Measurements from ENCODE around the gene ADSS1. TPM values are rescaled to one million over a fixed set of nuclear protein-coding genes. Genes with fewer than 3 reads are reported as not detected.

Gene ADSS1
- total RNA-seq, 1 donor from 2014 or later, result 10.3 TPM

GRCh38 chr14:104782086-104782807 is 58.2 kb downstream of the ADSS1 start:
- Histone ChIP-seq H3K36me3 (no peaks in the 10 kb centered on the region), H3K4me1 (peaks cover 39% of the 10 kb centered on the region)

GRCh38 chr14:104782808-104783139 is 58.7 kb downstream of the ADSS1 start:
- Histone ChIP-seq H3K27ac (no peak overlapping the region), H3K4me1 (peaks cover 41% of the 10 kb centered on the region), H3K36me3 (no peaks in the 10 kb centered on the region), H3K27me3 (no peaks in the 10 kb centered on the region), H3K4me3 (no peak overlapping the region), H3K9me3 (no peaks in the 10 kb centered on the region)
- TF ChIP-seq CTCF (IDR thresholded peaks at IDR 0.05), result no peak
- TF ChIP-seq POLR2AphosphoS5 (IDR thresholded peaks at IDR 0.05; ENCODE audit: insufficient read depth in 1 of 2, low read depth in 1 of 2), result no peak
- no peak for TF ChIP-seq POLR2A (IDR thresholded peaks at IDR 0.05)
- intact Hi-C loops (cut with DNase I), result no loop called here
- DNase-seq (ENCODE audit: extremely low spot score in 2 of 2), result no peak

More at GRCh38 chr14:104782086-104782807, 58.2 kb downstream of the ADSS1 start:
- Histone ChIP-seq H3K27ac (no peak overlapping the region), H3K9me3 (no peaks in the 10 kb centered on the region), H3K4me3 (no peak overlapping the region), H3K27me3 (no peaks in the 10 kb centered on the region)
- no peak for TF ChIP-seq POLR2AphosphoS5 (IDR thresholded peaks at IDR 0.05; ENCODE audit: insufficient read depth in 1 of 2, low read depth in 1 of 2)
- TF ChIP-seq CTCF (IDR thresholded peaks at IDR 0.05), result no peak
- no peak for TF ChIP-seq POLR2A (IDR thresholded peaks at IDR 0.05)
- DNase-seq (ENCODE audit: extremely low spot score in 2 of 2), result no peak
- intact Hi-C loops (cut with DNase I), result no loop called here

GRCh38 chr14:104783484-104784217 is 59.6 kb downstream of the ADSS1 start:
- TF ChIP-seq CTCF (IDR thresholded peaks at IDR 0.05) (no peak), POLR2A (IDR thresholded peaks at IDR 0.05) (no peak), POLR2AphosphoS5 (IDR thresholded peaks at IDR 0.05; ENCODE audit: insufficient read depth in 1 of 2, low read depth in 1 of 2) (no peak)
- H3K4me3 ChIP-seq, result no peak overlapping the region
- peaks cover 45% of the 10 kb centered on the region for H3K4me1 ChIP-seq
- H3K27me3 ChIP-seq, result no peaks in the 10 kb centered on the region
- no peak overlapping the region for H3K27ac ChIP-seq
- no peaks in the 10 kb centered on the region for H3K36me3 ChIP-seq
- no peak for DNase-seq (ENCODE audit: extremely low spot score in 2 of 2)
- intact Hi-C loops (cut with DNase I), result no loop called here
- H3K9me3 ChIP-seq, result no peaks in the 10 kb centered on the region

- Histone ChIP-seq H3K27me3 (no peaks in the 10 kb centered on the region), H3K27ac (no peak overlapping the region), H3K4me1 (peaks cover 45% of the 10 kb centered on the region), H3K9me3 (no peaks in the 10 kb centered on the region), H3K4me3 (no peak overlapping the region), H3K36me3 (no peaks in the 10 kb centered on the region)
- intact Hi-C loops (cut with DNase I), result no loop called here
- TF ChIP-seq POLR2A (IDR thresholded peaks at IDR 0.05) (no peak), POLR2AphosphoS5 (IDR thresholded peaks at IDR 0.05; ENCODE audit: insufficient read depth in 1 of 2, low read depth in 1 of 2) (no peak), CTCF (IDR thresholded peaks at IDR 0.05) (no peak)
- no peak for DNase-seq (ENCODE audit: extremely low spot score in 2 of 2)
Observed at GRCh38 chr14:104784218-104784568, 60.2 kb downstream of the ADSS1 start.

Measured in vagina (tissue), 2 donors.